Measurements from ENCODE around the gene CTNNA3.

DNA sequence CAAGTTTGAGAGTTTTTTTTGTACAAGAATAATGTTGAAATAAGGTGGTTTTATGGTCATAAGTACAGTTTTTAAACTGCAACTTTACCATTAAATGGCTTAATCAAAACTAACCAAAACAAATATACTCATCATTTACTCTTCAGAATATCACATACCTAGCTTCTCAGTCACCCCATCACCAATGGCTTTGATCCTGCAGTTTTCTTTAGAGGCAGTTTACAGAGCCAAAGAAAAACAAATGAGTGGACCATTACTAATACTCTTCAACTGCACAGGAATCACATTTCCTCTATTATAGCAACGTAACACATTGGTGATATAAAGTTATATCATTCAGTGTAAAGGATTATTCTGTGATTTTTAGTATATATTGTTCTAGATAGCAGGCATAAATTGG, 1346.3 kb downstream of the CTNNA3 start:
- TF ChIP-seq, protein P1, sequence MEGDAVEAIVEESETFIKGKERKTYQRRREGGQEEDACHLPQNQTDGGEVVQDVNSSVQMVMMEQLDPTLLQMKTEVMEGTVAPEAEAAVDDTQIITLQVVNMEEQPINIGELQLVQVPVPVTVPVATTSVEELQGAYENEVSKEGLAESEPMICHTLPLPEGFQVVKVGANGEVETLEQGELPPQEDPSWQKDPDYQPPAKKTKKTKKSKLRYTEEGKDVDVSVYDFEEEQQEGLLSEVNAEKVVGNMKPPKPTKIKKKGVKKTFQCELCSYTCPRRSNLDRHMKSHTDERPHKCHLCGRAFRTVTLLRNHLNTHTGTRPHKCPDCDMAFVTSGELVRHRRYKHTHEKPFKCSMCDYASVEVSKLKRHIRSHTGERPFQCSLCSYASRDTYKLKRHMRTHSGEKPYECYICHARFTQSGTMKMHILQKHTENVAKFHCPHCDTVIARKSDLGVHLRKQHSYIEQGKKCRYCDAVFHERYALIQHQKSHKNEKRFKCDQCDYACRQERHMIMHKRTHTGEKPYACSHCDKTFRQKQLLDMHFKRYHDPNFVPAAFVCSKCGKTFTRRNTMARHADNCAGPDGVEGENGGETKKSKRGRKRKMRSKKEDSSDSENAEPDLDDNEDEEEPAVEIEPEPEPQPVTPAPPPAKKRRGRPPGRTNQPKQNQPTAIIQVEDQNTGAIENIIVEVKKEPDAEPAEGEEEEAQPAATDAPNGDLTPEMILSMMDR (IDR thresholded peaks at IDR 0.05), result no peak
- TF ChIP-seq POLR2A (IDR thresholded peaks at IDR 0.05), result no peak

All from uterus (tissue), 2 donors.